ENCODE results near the gene ATG9A. TPM values are rescaled to one million over a fixed set of nuclear protein-coding genes. Genes with fewer than 3 reads are reported as not detected.

ATG9A gene
- total RNA-seq, 2 donors from 2014 or later, result 45.4 to 45.7 TPM

DNA sequence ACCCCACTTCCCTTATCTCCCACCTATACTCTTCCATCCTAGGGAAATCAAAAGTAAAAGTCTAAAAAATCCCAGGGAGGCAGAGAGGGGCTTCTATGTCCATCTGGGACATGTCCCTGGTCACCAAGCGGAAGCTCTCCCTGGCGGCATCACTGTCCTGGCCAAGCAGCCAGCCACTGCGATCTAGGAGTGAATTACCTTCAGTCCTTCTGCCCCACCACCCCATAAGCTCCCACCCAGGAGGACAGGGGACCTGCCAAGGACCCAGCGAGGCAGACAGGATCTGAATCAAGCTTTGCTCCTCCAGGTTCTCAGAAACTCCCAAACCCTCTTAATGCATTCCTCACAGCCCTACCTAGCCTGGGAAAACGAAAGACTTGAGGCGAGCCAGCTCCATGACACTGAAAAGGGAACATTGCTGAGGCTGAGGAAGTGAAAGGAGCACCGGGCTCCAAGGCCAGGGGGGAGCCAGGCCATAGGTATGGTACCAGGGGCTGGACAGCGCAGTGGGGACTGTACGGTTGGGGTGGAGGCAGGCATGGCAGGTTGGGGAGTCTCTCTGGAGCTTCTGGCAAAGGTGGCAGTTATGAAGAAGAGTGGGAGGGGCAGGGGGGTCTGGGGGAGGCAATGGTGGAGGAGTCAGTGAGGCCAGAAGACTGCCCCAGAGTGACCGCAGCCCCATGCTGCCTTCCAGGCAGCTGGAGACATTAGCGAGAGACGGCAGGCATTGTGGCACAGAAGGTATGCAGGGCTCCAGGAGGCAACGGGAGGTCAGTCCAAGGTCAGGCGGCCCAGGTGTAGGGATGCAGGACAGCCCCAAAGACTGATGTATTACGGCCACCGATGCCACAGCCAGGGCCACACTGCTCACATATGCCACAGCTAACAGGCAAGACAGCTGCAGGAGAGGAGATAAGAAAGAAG, 56.9 kb downstream of the ATG9A start:
- no peak overlapping the region for H3K4me3 ChIP-seq (ENCODE audit: low read length)
- no peak overlapping the region for H3K27ac Mint-ChIP-seq
- DNase-seq, result no peak
- H3K4me1 Mint-ChIP-seq, result peaks cover 12% of the 10 kb centered on the region
- H3K4me3 Mint-ChIP-seq, result no peak overlapping the region
- H3K27me3 Mint-ChIP-seq (ENCODE audit: insufficient read depth), result peaks cover 6% of the 10 kb centered on the region
- H3K9ac ChIP-seq (ENCODE audit: extremely low read depth, low read length, poor library complexity, severe bottlenecking), result no peak overlapping the region
- WGBS, 2 experiments (ENCODE audit: insufficient coverage in 1 of 2, insufficient read length in 1 of 2), result 88 to 89% methylated on average over 14 to 16 of the region's 16 CpGs
- no peaks in the 10 kb centered on the region for H3K9me3 ChIP-seq (ENCODE audit: control insufficient read depth, low read length)
- peaks cover 13% of the 10 kb centered on the region for H3K36me3 Mint-ChIP-seq (ENCODE audit: low read depth)
- no peaks in the 10 kb centered on the region for H3K9me3 Mint-ChIP-seq
- TF ChIP-seq, protein P1, sequence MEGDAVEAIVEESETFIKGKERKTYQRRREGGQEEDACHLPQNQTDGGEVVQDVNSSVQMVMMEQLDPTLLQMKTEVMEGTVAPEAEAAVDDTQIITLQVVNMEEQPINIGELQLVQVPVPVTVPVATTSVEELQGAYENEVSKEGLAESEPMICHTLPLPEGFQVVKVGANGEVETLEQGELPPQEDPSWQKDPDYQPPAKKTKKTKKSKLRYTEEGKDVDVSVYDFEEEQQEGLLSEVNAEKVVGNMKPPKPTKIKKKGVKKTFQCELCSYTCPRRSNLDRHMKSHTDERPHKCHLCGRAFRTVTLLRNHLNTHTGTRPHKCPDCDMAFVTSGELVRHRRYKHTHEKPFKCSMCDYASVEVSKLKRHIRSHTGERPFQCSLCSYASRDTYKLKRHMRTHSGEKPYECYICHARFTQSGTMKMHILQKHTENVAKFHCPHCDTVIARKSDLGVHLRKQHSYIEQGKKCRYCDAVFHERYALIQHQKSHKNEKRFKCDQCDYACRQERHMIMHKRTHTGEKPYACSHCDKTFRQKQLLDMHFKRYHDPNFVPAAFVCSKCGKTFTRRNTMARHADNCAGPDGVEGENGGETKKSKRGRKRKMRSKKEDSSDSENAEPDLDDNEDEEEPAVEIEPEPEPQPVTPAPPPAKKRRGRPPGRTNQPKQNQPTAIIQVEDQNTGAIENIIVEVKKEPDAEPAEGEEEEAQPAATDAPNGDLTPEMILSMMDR (conservative IDR thresholded peaks at IDR 0.05), result no peak
- peaks cover 3% of the 10 kb centered on the region for H3K4me1 ChIP-seq (ENCODE audit: control insufficient read depth, insufficient read depth, low read length)
- H3K27me3 ChIP-seq (ENCODE audit: control insufficient read depth, insufficient read depth, low read length, poor library complexity, severe bottlenecking), result no peaks in the 10 kb centered on the region
- peaks cover 29% of the 10 kb centered on the region for H3K36me3 ChIP-seq (ENCODE audit: control insufficient read depth, insufficient read depth, low read length)
- H3K27ac ChIP-seq (ENCODE audit: low read depth, low read length), result no peak overlapping the region

DNA sequence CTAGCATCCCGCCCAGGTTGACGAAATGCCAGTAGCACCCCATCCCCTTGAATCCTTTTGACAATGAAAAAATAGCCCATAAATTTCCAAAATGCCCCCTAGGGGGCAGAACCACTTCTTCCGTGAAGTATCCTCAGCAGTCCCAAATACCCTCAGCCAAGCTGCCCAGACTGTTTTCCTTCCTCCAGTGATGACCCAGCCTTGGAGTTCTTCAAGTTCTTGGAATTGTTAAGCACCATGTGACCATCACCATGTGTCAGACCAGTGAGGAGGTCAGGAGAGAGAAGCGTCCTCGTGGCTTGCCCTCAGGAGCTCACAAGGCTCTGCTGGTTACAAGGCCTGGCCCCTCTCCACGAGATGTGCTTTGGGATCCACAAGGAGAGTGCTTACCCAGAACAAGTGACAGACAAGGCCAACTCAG, 58.2 kb downstream of the ATG9A start:
- Mint-ChIP-seq H3K4me3 (no peak overlapping the region), H3K27ac (peak overlapping the region; percentile 64), H3K4me1 (peaks cover 9% of the 10 kb centered on the region), H3K27me3 (ENCODE audit: insufficient read depth) (peaks cover 6% of the 10 kb centered on the region), H3K9me3 (no peaks in the 10 kb centered on the region), H3K36me3 (ENCODE audit: low read depth) (peaks cover 13% of the 10 kb centered on the region)
- 62 to 80% methylated on average over 5 to 6 of the region's 6 CpGs for WGBS, 2 experiments (ENCODE audit: insufficient coverage in 1 of 2, insufficient read length in 1 of 2)
- Histone ChIP-seq H3K9ac (ENCODE audit: extremely low read depth, low read length, poor library complexity, severe bottlenecking) (no peak overlapping the region), H3K4me1 (ENCODE audit: control insufficient read depth, insufficient read depth, low read length) (peaks cover 3% of the 10 kb centered on the region), H3K27ac (ENCODE audit: low read depth, low read length) (no peak overlapping the region), H3K9me3 (ENCODE audit: control insufficient read depth, low read length) (no peaks in the 10 kb centered on the region), H3K4me3 (ENCODE audit: low read length) (no peak overlapping the region), H3K36me3 (ENCODE audit: control insufficient read depth, insufficient read depth, low read length) (peaks cover 29% of the 10 kb centered on the region), H3K27me3 (ENCODE audit: control insufficient read depth, insufficient read depth, low read length, poor library complexity, severe bottlenecking) (no peaks in the 10 kb centered on the region)
- TF ChIP-seq, protein P1 (conservative IDR thresholded peaks at IDR 0.05), result peak; percentile 88
- peak; percentile 80 for DNase-seq

DNA sequence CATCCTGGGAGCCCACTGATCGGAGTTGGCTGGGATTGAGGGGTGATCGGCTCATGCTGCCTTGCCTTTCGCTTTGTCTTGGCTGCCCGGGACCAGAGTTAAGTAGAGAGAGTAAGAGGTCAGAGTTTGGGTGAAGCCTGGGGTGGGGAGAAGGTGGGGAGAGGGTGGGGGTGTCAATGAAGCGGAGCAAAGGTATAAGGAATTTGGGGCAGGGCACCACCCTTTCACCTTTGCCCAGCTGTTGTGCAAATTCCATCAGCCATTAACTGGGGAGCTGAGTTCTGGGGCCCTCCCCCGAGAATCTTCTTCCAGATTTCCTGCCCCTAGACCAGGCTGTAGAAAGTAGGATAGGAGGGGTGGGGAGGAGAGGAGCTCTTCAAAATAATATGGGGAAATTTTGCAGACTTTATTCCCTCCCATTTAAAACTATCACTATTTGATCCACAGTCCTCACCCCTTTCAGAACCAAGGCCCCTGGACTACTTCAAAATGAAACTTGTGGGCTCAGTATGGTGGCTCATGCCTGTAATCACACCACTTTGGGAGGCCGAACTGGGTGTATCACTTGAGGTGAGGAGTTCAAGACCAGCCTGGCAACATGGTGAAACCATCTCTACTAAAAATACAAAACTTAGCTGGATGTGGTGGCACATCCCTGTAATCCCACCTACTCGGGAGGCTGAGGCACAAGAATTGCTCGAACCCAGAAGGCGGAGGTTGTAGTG, 59.3 kb downstream of the ATG9A start, which contains the start of gene SLC23A3:
TSS of gene SLC23A3 (minus strand) at position 100 of the 725 bp plus-strand sequence. CDS start at position 55, 45 bp downstream.
- H3K36me3 Mint-ChIP-seq (ENCODE audit: low read depth), result peaks cover 13% of the 10 kb centered on the region
- no peak within 1 kb of the TSS for H3K4me3 Mint-ChIP-seq
- Histone ChIP-seq H3K4me1 (ENCODE audit: control insufficient read depth, insufficient read depth, low read length) (peaks cover 3% of the 10 kb centered on the region), H3K4me3 (ENCODE audit: low read length) (no peak within 1 kb of the TSS), H3K27ac (ENCODE audit: low read depth, low read length) (no peak within 1 kb of the TSS), H3K27me3 (ENCODE audit: control insufficient read depth, insufficient read depth, low read length, poor library complexity, severe bottlenecking) (no peaks in the 10 kb centered on the region), H3K36me3 (ENCODE audit: control insufficient read depth, insufficient read depth, low read length) (peaks cover 29% of the 10 kb centered on the region), H3K9ac (ENCODE audit: extremely low read depth, low read length, poor library complexity, severe bottlenecking) (no peak within 1 kb of the TSS), H3K9me3 (ENCODE audit: control insufficient read depth, low read length) (no peaks in the 10 kb centered on the region)
- 93 to 94% methylated on average over 6 to 10 of the region's 10 CpGs for WGBS, 2 experiments (ENCODE audit: insufficient coverage in 1 of 2, insufficient read length in 1 of 2)
- H3K27ac Mint-ChIP-seq, result no peak within 1 kb of the TSS
- TF ChIP-seq, protein P1 (conservative IDR thresholded peaks at IDR 0.05), result no peak
- DNase-seq, result no peak
- H3K9me3 Mint-ChIP-seq, result no peaks in the 10 kb centered on the region
- peaks cover 2% of the 10 kb centered on the region for H3K4me1 Mint-ChIP-seq
- peaks cover 9% of the 10 kb centered on the region for H3K27me3 Mint-ChIP-seq (ENCODE audit: insufficient read depth)

Other genes with a start within 250 kb of the ATG9A start
- not detected for gene FEV, start 244.5 kb downstream of the ATG9A start, total RNA-seq
- gene CRYBA2, start 236.2 kb downstream of the ATG9A start, total RNA-seq, result 1 to 10 TPM; 2.6 to 3.5 TPM
- 1 to 10 TPM in 1 of 2 donors, under 1 TPM in 1; 0.84 to 1.5 TPM for gene CFAP65, start 188.1 kb downstream of the ATG9A start, total RNA-seq
- gene IHH, start 168.7 kb downstream of the ATG9A start, total RNA-seq, result 10 to 100 TPM in 1 of 2 donors, 1 to 10 TPM in 1; 2.1 to 10.3 TPM
- gene NHEJ1, start 68.8 kb downstream of the ATG9A start, total RNA-seq, result 10 to 100 TPM; 16.2 to 27.4 TPM
- 1 to 10 TPM in 1 of 2 donors, under 1 TPM in 1; 0.46 to 1.9 TPM for gene SLC23A3, start 59.6 kb downstream of the ATG9A start, total RNA-seq
- gene CNPPD1, start 52.7 kb downstream of the ATG9A start, total RNA-seq, result 10 to 100 TPM; 27.7 to 33.2 TPM
- 10 to 100 TPM; 67.0 to 73.4 TPM for gene RETREG2, start 51.4 kb downstream of the ATG9A start, total RNA-seq
- gene ZFAND2B, start 22.9 kb downstream of the ATG9A start, total RNA-seq, result 10 to 100 TPM; 21.7 to 22.5 TPM
- gene ABCB6, start 10.7 kb downstream of the ATG9A start, total RNA-seq, result 10 to 100 TPM; 39.1 to 76.0 TPM
- 10 to 100 TPM; 50.9 to 56.3 TPM for gene ANKZF1, start 170 bp upstream of the ATG9A start, total RNA-seq
- 10 to 100 TPM in 1 of 2 donors, 1 to 10 TPM in 1; 9.7 to 13.8 TPM for gene GLB1L, start 15.8 kb upstream of the ATG9A start, total RNA-seq
- 10 to 100 TPM; 27.3 to 37.7 TPM for gene STK16, start 15.8 kb upstream of the ATG9A start, total RNA-seq
- not detected for gene TUBA4B, start 23.6 kb upstream of the ATG9A start, total RNA-seq
- 1 to 10 TPM; 4.0 to 9.5 TPM for gene TUBA4A, start 24.3 kb upstream of the ATG9A start, total RNA-seq
- 10 to 100 TPM; 61.9 to 80.9 TPM for gene DNAJB2, start 49.7 kb upstream of the ATG9A start, total RNA-seq
- gene PTPRN, start 79.8 kb upstream of the ATG9A start, total RNA-seq, result 1 to 10 TPM in 1 of 2 donors, under 1 TPM in 1; 0.44 to 1.1 TPM
- gene RESP18, start 103.1 kb upstream of the ATG9A start, total RNA-seq, result not detected
- 10 to 100 TPM; 54.6 to 76.1 TPM for gene DNPEP, start 158.3 kb upstream of the ATG9A start, total RNA-seq
- gene DES, start 188.7 kb upstream of the ATG9A start, total RNA-seq, result 1 to 10 TPM; 1.1 to 3.5 TPM
- 10 to 100 TPM; 23.1 to 29.8 TPM for gene SPEG, start 205.2 kb upstream of the ATG9A start, total RNA-seq